SK-N-SH treated with all-trans-retinoic acid at 6 μM for 48 hours (cell line): ENCODE data around the gene MIPOL1.

ENCODE experiments used
- ATAC-seq: fragments of 200-7000 bp; cut with Tn5 transposase; 3 replicates; pipeline ENCODE4 v1.9.1; 2020; ENCODE audit warnings: mild to moderate bottlenecking, moderate library complexity
- ARNTL ChIP-seq: fragments of 450-650 bp; formaldehyde crosslinking; IDR thresholded peaks from 2 replicates; pipeline ENCODE4 v1.5.0; 2020; ENCODE audit warnings: low read depth, mild to moderate bottlenecking, moderate library complexity, borderline replicate concordance
- BACH2 ChIP-seq: fragments of 250-450 bp; sonication (Bioruptor Pico); IDR thresholded peaks from 2 replicates; pipeline ENCODE4 v1.9.0; 2021; ENCODE audit warnings: mild to moderate bottlenecking, borderline replicate concordance
- CSDC2 ChIP-seq: fragments of 250-450 bp; sonication (Bioruptor Pico); IDR thresholded peaks from 2 replicates; pipeline ENCODE4 v1.5.0; 2020; ENCODE audit warnings: mild to moderate bottlenecking, moderate library complexity
- ESRRG ChIP-seq: fragments of 250-450 bp; sonication (Bioruptor Pico); IDR thresholded peaks from 2 replicates; pipeline ENCODE4 v1.6.1; 2021; ENCODE audit warnings: mild to moderate bottlenecking
- GLIS3 ChIP-seq: fragments of 250-450 bp; sonication (Bioruptor Pico); IDR thresholded peaks from 2 replicates; pipeline ENCODE4 v1.5.0; 2020; ENCODE audit warnings: mild to moderate bottlenecking, moderate library complexity
- ISL1 ChIP-seq: fragments of 250-450 bp; sonication (Bioruptor Pico); IDR thresholded peaks from 2 replicates; pipeline ENCODE4 v2.1.2; 2022; ENCODE audit warnings: mild to moderate bottlenecking, moderate library complexity
- OSR1 ChIP-seq: fragments of 250-450 bp; sonication (Bioruptor Pico); IDR thresholded peaks from 2 replicates; pipeline ENCODE4 v1.8.0; 2022; ENCODE audit warnings: moderate library complexity, mild to moderate bottlenecking, inconsistent platforms
- PPARA ChIP-seq: fragments of 250-450 bp; sonication (Bioruptor Pico); IDR thresholded peaks from 2 replicates; pipeline ENCODE4 v1.5.0; 2020; ENCODE audit warnings: mild to moderate bottlenecking, borderline replicate concordance
- RARB ChIP-seq: fragments of 250-450 bp; sonication (Bioruptor Pico); IDR thresholded peaks from 2 replicates; pipeline ENCODE4 v1.8.0; 2021; ENCODE audit warnings: mild to moderate bottlenecking, moderate library complexity
- SNAI2 ChIP-seq: fragments of 250-450 bp; sonication (Bioruptor Pico); IDR thresholded peaks from 2 replicates; pipeline ENCODE4 v1.5.0; 2020; ENCODE audit warnings: mild to moderate bottlenecking, moderate library complexity
- TCF4 ChIP-seq: fragments of 250-450 bp; sonication (Bioruptor Pico); IDR thresholded peaks from 2 replicates; pipeline ENCODE4 v1.8.0; 2021; ENCODE audit warnings: mild to moderate bottlenecking, moderate library complexity, borderline replicate concordance
- ZC3H10 ChIP-seq: fragments of 250-450 bp; sonication (Bioruptor Pico); IDR thresholded peaks from 2 replicates; pipeline ENCODE4 v1.5.1; 2021; ENCODE audit warnings: mild to moderate bottlenecking, moderate library complexity
- ZFP3 ChIP-seq: fragments of 250-450 bp; sonication (Bioruptor Pico); IDR thresholded peaks from 2 replicates; pipeline ENCODE4 v1.5.0; 2020; ENCODE audit warnings: mild to moderate bottlenecking, moderate library complexity
- ZFP30 ChIP-seq: fragments of 450-650 bp; formaldehyde crosslinking; IDR thresholded peaks from 2 replicates; pipeline ENCODE4 v1.5.0; 2022; ENCODE audit warnings: mild to moderate bottlenecking, moderate library complexity
- ZNF565 ChIP-seq: fragments of 450-650 bp; formaldehyde crosslinking; conservative IDR thresholded peaks from 2 replicates; pipeline ENCODE4 v1.5.0; 2020; ENCODE audit warnings: low read depth, mild to moderate bottlenecking, moderate library complexity
- ZNF8 ChIP-seq: fragments of 450-650 bp; formaldehyde crosslinking; IDR thresholded peaks from 2 replicates; pipeline ENCODE4 v1.5.0; 2020; ENCODE audit warnings: mild to moderate bottlenecking, moderate library complexity
- TF ChIP-seq, protein P1 (sequence below): fragments of 250-450 bp; sonication (Bioruptor Pico); IDR thresholded peaks from 2 replicates; pipeline ENCODE4 v1.5.1; 2020; ENCODE audit warnings: low read depth, mild to moderate bottlenecking, moderate library complexity
- TF ChIP-seq, protein P2 (sequence below): fragments of 250-450 bp; sonication (Bioruptor Pico); IDR thresholded peaks from 2 replicates; pipeline ENCODE4 v1.5.0; 2020; ENCODE audit warnings: mild to moderate bottlenecking, moderate library complexity
- TF ChIP-seq, protein P3 (sequence below): fragments of 250-450 bp; sonication (Bioruptor Pico); IDR thresholded peaks from 2 replicates; pipeline ENCODE4 v1.5.1; 2021; ENCODE audit warnings: mild to moderate bottlenecking, moderate library complexity
- TF ChIP-seq, protein P4 (sequence below): fragments of 250-450 bp; sonication (Bioruptor Pico); IDR thresholded peaks from 2 replicates; pipeline ENCODE4 v1.8.0; 2021; ENCODE audit warnings: low read depth, mild to moderate bottlenecking, moderate library complexity, borderline replicate concordance
- TF ChIP-seq, protein P5 (sequence below): fragments of 250-450 bp; sonication (Bioruptor Pico); IDR thresholded peaks from 2 replicates; pipeline ENCODE4 v1.8.0; 2020; ENCODE audit warnings: mild to moderate bottlenecking, moderate library complexity, borderline replicate concordance

The MIPOL1 gene

DNA sequence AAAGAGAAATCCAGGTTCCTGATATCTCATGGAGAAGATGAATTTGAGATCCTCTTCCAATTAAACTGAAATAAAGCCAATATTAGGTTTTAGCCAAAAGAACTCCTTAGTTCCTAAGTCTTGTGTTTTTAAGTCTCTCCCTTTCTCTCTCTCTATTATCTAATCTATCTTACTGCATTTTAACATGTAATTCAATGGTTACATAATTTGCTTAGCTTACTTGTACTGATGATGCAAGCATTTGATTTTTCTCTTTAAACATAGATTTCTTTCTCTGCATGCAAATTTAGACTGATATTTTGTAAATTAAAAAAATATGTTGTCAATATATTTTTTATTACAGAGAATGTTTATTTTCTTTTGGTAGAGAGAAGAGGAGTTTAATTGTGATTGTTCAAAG is 78.2 kb downstream of the MIPOL1 start:
- TF ChIP-seq TCF4 (CRISPR knock-in tag) (no peak), ZFP3 (CRISPR knock-in tag) (no peak), RARB (CRISPR knock-in tag) (no peak), GLIS3 (CRISPR knock-in tag) (no peak), ZC3H10 (CRISPR knock-in tag) (no peak), ZNF8 (CRISPR knock-in tag) (no peak), PPARA (CRISPR knock-in tag) (no peak), ESRRG (CRISPR knock-in tag) (no peak), ZFP30 (CRISPR knock-in tag) (no peak), ISL1 (CRISPR knock-in tag) (no peak), ARNTL (CRISPR knock-in tag) (no peak), SNAI2 (no peak), BACH2 (CRISPR knock-in tag) (no peak), ZNF565 (no peak), OSR1 (no peak)
- TF ChIP-seq, protein P1, sequence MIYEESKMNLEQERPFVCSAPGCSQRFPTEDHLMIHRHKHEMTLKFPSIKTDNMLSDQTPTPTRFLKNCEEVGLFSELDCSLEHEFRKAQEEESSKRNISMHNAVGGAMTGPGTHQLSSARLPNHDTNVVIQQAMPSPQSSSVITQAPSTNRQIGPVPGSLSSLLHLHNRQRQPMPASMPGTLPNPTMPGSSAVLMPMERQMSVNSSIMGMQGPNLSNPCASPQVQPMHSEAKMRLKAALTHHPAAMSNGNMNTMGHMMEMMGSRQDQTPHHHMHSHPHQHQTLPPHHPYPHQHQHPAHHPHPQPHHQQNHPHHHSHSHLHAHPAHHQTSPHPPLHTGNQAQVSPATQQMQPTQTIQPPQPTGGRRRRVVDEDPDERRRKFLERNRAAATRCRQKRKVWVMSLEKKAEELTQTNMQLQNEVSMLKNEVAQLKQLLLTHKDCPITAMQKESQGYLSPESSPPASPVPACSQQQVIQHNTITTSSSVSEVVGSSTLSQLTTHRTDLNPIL (CRISPR knock-in tag): no peak
- TF ChIP-seq, protein P2, sequence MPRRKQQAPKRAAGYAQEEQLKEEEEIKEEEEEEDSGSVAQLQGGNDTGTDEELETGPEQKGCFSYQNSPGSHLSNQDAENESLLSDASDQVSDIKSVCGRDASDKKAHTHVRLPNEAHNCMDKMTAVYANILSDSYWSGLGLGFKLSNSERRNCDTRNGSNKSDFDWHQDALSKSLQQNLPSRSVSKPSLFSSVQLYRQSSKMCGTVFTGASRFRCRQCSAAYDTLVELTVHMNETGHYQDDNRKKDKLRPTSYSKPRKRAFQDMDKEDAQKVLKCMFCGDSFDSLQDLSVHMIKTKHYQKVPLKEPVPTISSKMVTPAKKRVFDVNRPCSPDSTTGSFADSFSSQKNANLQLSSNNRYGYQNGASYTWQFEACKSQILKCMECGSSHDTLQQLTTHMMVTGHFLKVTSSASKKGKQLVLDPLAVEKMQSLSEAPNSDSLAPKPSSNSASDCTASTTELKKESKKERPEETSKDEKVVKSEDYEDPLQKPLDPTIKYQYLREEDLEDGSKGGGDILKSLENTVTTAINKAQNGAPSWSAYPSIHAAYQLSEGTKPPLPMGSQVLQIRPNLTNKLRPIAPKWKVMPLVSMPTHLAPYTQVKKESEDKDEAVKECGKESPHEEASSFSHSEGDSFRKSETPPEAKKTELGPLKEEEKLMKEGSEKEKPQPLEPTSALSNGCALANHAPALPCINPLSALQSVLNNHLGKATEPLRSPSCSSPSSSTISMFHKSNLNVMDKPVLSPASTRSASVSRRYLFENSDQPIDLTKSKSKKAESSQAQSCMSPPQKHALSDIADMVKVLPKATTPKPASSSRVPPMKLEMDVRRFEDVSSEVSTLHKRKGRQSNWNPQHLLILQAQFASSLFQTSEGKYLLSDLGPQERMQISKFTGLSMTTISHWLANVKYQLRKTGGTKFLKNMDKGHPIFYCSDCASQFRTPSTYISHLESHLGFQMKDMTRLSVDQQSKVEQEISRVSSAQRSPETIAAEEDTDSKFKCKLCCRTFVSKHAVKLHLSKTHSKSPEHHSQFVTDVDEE: no peak
- TF ChIP-seq, protein P3, sequence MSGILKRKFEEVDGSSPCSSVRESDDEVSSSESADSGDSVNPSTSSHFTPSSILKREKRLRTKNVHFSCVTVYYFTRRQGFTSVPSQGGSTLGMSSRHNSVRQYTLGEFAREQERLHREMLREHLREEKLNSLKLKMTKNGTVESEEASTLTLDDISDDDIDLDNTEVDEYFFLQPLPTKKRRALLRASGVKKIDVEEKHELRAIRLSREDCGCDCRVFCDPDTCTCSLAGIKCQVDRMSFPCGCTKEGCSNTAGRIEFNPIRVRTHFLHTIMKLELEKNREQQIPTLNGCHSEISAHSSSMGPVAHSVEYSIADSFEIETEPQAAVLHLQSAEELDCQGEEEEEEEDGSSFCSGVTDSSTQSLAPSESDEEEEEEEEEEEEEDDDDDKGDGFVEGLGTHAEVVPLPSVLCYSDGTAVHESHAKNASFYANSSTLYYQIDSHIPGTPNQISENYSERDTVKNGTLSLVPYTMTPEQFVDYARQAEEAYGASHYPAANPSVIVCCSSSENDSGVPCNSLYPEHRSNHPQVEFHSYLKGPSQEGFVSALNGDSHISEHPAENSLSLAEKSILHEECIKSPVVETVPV (CRISPR knock-in tag): no peak
- TF ChIP-seq, protein P4, sequence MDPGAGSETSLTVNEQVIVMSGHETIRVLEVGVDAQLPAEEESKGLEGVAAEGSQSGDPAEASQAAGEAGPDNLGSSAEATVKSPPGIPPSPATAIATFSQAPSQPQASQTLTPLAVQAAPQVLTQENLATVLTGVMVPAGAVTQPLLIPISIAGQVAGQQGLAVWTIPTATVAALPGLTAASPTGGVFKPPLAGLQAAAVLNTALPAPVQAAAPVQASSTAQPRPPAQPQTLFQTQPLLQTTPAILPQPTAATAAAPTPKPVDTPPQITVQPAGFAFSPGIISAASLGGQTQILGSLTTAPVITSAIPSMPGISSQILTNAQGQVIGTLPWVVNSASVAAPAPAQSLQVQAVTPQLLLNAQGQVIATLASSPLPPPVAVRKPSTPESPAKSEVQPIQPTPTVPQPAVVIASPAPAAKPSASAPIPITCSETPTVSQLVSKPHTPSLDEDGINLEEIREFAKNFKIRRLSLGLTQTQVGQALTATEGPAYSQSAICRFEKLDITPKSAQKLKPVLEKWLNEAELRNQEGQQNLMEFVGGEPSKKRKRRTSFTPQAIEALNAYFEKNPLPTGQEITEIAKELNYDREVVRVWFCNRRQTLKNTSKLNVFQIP: no peak
- TF ChIP-seq, protein P5, sequence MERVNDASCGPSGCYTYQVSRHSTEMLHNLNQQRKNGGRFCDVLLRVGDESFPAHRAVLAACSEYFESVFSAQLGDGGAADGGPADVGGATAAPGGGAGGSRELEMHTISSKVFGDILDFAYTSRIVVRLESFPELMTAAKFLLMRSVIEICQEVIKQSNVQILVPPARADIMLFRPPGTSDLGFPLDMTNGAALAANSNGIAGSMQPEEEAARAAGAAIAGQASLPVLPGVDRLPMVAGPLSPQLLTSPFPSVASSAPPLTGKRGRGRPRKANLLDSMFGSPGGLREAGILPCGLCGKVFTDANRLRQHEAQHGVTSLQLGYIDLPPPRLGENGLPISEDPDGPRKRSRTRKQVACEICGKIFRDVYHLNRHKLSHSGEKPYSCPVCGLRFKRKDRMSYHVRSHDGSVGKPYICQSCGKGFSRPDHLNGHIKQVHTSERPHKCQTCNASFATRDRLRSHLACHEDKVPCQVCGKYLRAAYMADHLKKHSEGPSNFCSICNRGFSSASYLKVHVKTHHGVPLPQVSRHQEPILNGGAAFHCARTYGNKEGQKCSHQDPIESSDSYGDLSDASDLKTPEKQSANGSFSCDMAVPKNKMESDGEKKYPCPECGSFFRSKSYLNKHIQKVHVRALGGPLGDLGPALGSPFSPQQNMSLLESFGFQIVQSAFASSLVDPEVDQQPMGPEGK: no peak
- no peak for ATAC-seq

DNA sequence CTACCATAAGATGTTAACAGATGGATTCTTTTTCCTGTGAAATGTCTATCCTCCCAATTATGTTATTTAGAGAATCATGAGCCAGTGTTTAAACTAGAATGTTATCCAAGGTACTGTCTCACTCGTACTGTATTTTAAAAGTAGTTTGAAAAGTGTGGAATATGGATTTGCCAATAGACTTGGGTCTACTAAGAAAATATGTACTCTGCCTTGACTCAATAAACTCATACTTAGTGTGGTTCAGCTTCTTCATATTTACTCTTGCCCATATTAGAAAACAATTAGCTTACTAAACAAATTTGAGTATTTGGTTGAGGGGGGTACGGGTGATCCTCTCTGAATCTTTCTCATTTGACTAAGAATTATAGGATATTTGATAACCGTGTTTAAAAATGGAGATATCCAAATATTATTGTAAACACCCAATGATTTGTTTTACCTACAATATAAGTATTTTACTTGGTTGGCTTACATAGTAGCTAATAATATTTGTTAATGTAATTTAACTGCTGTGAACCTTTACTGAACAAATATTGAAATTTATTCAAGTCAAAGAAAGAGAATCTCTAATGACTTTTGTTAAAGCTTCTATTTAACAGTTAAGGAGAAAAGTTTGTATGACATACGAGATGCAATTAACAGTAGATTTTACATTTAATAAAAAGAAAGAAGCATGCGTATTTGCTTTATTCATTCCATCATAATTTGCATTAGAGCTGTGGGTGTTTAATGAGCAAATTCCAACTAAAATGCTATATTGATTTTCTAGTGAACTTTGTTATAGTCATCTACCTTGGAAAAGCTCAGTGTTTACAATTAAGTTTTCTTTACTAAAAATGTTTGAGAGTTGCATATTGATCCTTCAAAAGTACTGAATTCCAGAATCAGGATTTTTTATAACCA is 81.2 kb downstream of the MIPOL1 start:
- ATAC-seq: no peak
- TF ChIP-seq GLIS3 (CRISPR knock-in tag) (no peak), ZFP3 (CRISPR knock-in tag) (no peak), ZNF8 (CRISPR knock-in tag) (no peak), PPARA (CRISPR knock-in tag) (no peak), SNAI2 (no peak)

DNA sequence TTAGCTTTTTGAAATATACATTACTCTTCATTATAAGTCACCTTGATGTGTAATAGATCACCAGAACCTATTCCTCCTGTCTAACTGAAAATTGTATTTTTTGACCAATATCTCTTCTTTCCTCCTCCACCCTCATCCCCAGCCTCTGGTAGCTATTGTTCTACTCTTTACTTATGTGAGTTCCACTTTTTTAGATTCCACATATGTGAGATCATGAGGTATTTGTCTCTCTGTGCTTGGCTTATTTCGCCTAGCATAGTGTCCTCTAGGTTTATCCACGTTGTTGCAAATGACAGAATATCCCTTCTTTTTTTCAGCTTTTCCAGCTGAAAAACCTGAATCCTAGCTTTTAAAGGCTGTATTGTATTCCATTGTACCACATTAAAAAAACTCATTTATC is 82.1 kb downstream of the MIPOL1 start:
- ATAC-seq: no peak
- TF ChIP-seq ZFP30 (CRISPR knock-in tag) (no peak), ZC3H10 (CRISPR knock-in tag) (no peak), ZNF565 (no peak), ARNTL (CRISPR knock-in tag) (no peak), ISL1 (CRISPR knock-in tag) (no peak), ZFP3 (CRISPR knock-in tag) (no peak), ESRRG (CRISPR knock-in tag) (no peak), CSDC2 (no peak)
- TF ChIP-seq, protein P5: no peak
- TF ChIP-seq, protein P2: no peak
- TF ChIP-seq, all 23 proteins: peak for 0
